ENCODE data around the gene PTPN2. TPM values are rescaled to one million over a fixed set of nuclear protein-coding genes. Genes with fewer than 3 reads are reported as not detected.
A peak's percentile ranks its signal among the peaks of the same experiment; 100 is the strongest.

The PTPN2 gene
- total RNA-seq, 2 experiments from 2014 or later = 49.4 to 53.8 TPM

GRCh38 chr18:12858991-12859390 is 25.0 kb downstream of the PTPN2 start:
- H3K9me3 Mint-ChIP-seq = no peaks in the 10 kb centered on the region
- POLR2A ChIA-PET = no interaction called here
- peaks cover 14% of the 10 kb centered on the region for H3K4me1 ChIP-seq (ENCODE audit: insufficient read depth, low read length)

GRCh38 chr18:12857991-12858544 is 26.0 kb downstream of the PTPN2 start:
- peaks cover 9% of the 10 kb centered on the region for H3K4me1 ChIP-seq (ENCODE audit: insufficient read depth, low read length)
- no peaks in the 10 kb centered on the region for H3K9me3 ChIP-seq (ENCODE audit: control insufficient read depth in 1 of 2, insufficient read depth in 1 of 2, low read length in 2 of 2)
- no peaks in the 10 kb centered on the region for H3K27me3 ChIP-seq (ENCODE audit: control insufficient read depth in 1 of 2, insufficient read depth in 2 of 2, low read length in 2 of 2)
- Mint-ChIP-seq H3K4me3 (no peak overlapping the region), H3K36me3 (ENCODE audit: low read depth) (peaks cover 56% of the 10 kb centered on the region), H3K27me3 (no peaks in the 10 kb centered on the region), H3K27ac (no peak overlapping the region), H3K4me1 (ENCODE audit: low read depth) (peaks cover 69% of the 10 kb centered on the region), H3K9me3 (no peaks in the 10 kb centered on the region)
- H3K4me3 ChIP-seq (ENCODE audit: low read length) = no peak overlapping the region
- DNase-seq (no peak), ATAC-seq (ENCODE audit: poor library complexity) (no peak)
- H3K27ac ChIP-seq (ENCODE audit: low read depth in 1 of 2, low read length in 2 of 2) = no peak overlapping the region
- no peak for TF ChIP-seq CTCF (IDR thresholded peaks at IDR 0.05)
- peaks cover 4% of the 10 kb centered on the region for H3K36me3 ChIP-seq (ENCODE audit: insufficient read depth, low read length)
- CTCF ChIA-PET = no interaction called here
- intact Hi-C loops (cut with DNase I, micrococcal nuclease) = no loop called here
- POLR2A ChIA-PET = interaction anchor here (0.6 to 1.2 kb wide), 2 partner anchors 25 to 360 kb away, joined by 3 to 5 read pairs; partner anchors contain the start of gene LDLRAD4

More at GRCh38 chr18:12858991-12859390, 25.0 kb downstream of the PTPN2 start:
- Histone ChIP-seq H3K9me3 (ENCODE audit: control insufficient read depth in 1 of 2, insufficient read depth in 1 of 2, low read length in 2 of 2) (no peaks in the 10 kb centered on the region), H3K4me3 (ENCODE audit: low read length) (no peak overlapping the region), H3K36me3 (ENCODE audit: insufficient read depth, low read length) (peaks cover 4% of the 10 kb centered on the region), H3K27ac (ENCODE audit: low read depth in 1 of 2, low read length in 2 of 2) (no peak overlapping the region), H3K27me3 (ENCODE audit: control insufficient read depth in 1 of 2, insufficient read depth in 2 of 2, low read length in 2 of 2) (no peaks in the 10 kb centered on the region)
- no peak for TF ChIP-seq CTCF (IDR thresholded peaks at IDR 0.05)
- Mint-ChIP-seq H3K27ac (no peak overlapping the region), H3K36me3 (ENCODE audit: low read depth) (peaks cover 49% of the 10 kb centered on the region), H3K4me1 (ENCODE audit: low read depth) (peaks cover 70% of the 10 kb centered on the region), H3K27me3 (no peaks in the 10 kb centered on the region), H3K4me3 (no peak overlapping the region)
- ATAC-seq (ENCODE audit: poor library complexity) (no peak), DNase-seq (no peak)
- CTCF ChIA-PET = no interaction called here
- intact Hi-C loops (cut with DNase I, micrococcal nuclease) = no loop called here

- Histone ChIP-seq H3K4me3 (ENCODE audit: low read length) (no peak overlapping the region), H3K27ac (ENCODE audit: low read depth in 1 of 2, low read length in 2 of 2) (no peak overlapping the region), H3K36me3 (ENCODE audit: insufficient read depth, low read length) (peaks cover 4% of the 10 kb centered on the region), H3K27me3 (ENCODE audit: control insufficient read depth in 1 of 2, insufficient read depth in 2 of 2, low read length in 2 of 2) (no peaks in the 10 kb centered on the region), H3K4me1 (ENCODE audit: insufficient read depth, low read length) (peaks cover 5% of the 10 kb centered on the region), H3K9me3 (ENCODE audit: control insufficient read depth in 1 of 2, insufficient read depth in 1 of 2, low read length in 2 of 2) (no peaks in the 10 kb centered on the region)
- Mint-ChIP-seq H3K9me3 (no peaks in the 10 kb centered on the region), H3K36me3 (ENCODE audit: low read depth) (peaks cover 63% of the 10 kb centered on the region), H3K4me1 (ENCODE audit: low read depth) (peaks cover 69% of the 10 kb centered on the region), H3K27ac (no peak overlapping the region), H3K27me3 (no peaks in the 10 kb centered on the region), H3K4me3 (no peak overlapping the region)
- no peak for TF ChIP-seq CTCF (IDR thresholded peaks at IDR 0.05)
- DNase-seq = peak in 2 of 14 experiments; percentile 26 to 28
- ATAC-seq (ENCODE audit: poor library complexity) = no peak
- intact Hi-C loops (cut with DNase I, micrococcal nuclease) = no loop called here
- ChIA-PET CTCF (no interaction called here), POLR2A (interaction anchor here (1.2 kb wide), 1 partner anchor 26 kb away, joined by 5 read pairs; no protein-coding TSS in a partner anchor)
Observed at GRCh38 chr18:12857215-12857905, 26.7 kb downstream of the PTPN2 start.

Measured in CD4-positive, alpha-beta T cell (primary cell).